ACC112 (cell line): ENCODE measurements around the gene CECR2.

ENCODE experiments used
- H2AFZ ChIP-seq: fragments of 200-600 bp; sonication (generic); one replicate; pipeline ENCODE4 v1.6.0; 2017; ENCODE audit warnings: antibody characterized with exemption, low read length; ENCODE audit not compliant: unreplicated experiment
- H3K27ac ChIP-seq: fragments of 200-600 bp; sonication (generic); 2 replicates; pipeline ENCODE4 v1.5.1; 2014; ENCODE audit warnings: low read depth, mild to moderate bottlenecking, antibody characterized with exemption, low read length, moderate library complexity
- H3K27me3 ChIP-seq: fragments of 200-600 bp; sonication (generic); 2 replicates; pipeline ENCODE4 v1.6.1; 2014; ENCODE audit warnings: mild to moderate bottlenecking, antibody characterized with exemption, low read length, moderate library complexity, mixed read lengths; ENCODE audit not compliant: insufficient read depth
- H3K36me3 ChIP-seq: fragments of 200-600 bp; sonication (generic); 2 replicates; pipeline ENCODE4 v1.6.1; 2016; ENCODE audit warnings: mild to moderate bottlenecking, antibody characterized with exemption, low read length, moderate library complexity, mixed read lengths; ENCODE audit not compliant: insufficient read depth
- H3K4me1 ChIP-seq: fragments of 200-600 bp; sonication (generic); one replicate; pipeline ENCODE4 v1.6.1; 2016; ENCODE audit warnings: low read length, mixed read lengths; ENCODE audit not compliant: insufficient read depth, unreplicated experiment, control insufficient read depth
- H3K4me3 ChIP-seq: fragments of 200-600 bp; sonication (generic); 2 replicates; pipeline ENCODE4 v1.5.1; 2014; ENCODE audit warnings: mild to moderate bottlenecking, low read depth, low read length
- H3K79me2 ChIP-seq: fragments of 200-600 bp; sonication (generic); one replicate; pipeline ENCODE4 v1.6.0; 2016; ENCODE audit warnings: low read length; ENCODE audit not compliant: control insufficient read depth, unreplicated experiment, insufficient read depth

CECR2 gene

DNA sequence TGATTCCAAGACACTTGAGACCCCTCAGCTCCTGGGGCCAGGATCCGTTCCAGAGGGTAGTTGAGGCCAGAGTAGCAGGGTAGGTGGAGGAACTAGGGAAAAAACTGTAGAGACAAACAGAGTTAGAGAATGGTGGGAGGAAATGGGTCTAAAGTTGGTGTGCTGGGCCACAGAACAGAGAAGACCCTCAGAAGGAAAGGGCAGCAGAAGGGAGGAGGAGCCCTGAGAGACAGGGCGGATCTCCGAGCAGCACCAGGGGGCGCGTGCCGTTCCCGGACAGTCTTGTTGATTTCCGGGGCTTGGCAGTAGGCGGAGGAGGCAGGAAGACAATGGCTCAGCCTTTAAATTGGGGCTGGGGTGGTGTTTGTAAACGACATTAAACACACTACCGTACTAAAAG is 2.4 kb upstream of the CECR2 start:
- no peaks in the 10 kb centered on the region for H3K36me3 ChIP-seq
- no peak overlapping the region for H2AFZ ChIP-seq
- H3K4me1 ChIP-seq = no peaks in the 10 kb centered on the region
- no peak overlapping the region for H3K4me3 ChIP-seq
- H3K79me2 ChIP-seq = no peaks in the 10 kb centered on the region
- H3K27me3 ChIP-seq = peaks cover 37% of the 10 kb centered on the region
- H3K27ac ChIP-seq = no peak overlapping the region

DNA sequence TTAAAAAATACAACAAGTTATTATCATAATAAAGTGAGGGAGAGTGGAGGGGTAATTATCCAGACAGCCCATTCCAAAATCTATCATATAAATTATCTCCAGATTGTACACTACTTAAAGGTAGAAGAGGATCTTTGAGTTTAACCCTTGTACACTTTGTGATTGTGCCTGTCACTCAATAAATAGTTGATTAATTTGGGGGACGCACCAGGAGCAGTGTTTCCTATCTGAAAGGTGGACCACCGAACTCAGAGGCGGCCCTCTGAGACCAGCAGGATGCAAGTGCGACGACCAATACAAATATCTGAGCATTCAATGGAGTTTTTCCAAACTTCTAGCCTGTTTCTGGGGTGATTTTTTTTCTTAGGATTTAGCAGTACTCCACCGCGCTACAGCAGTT is 1.1 kb upstream of the CECR2 start:
- Histone ChIP-seq H2AFZ (no peak overlapping the region), H3K36me3 (no peaks in the 10 kb centered on the region), H3K4me3 (peak overlapping the region; percentile 65), H3K4me1 (no peaks in the 10 kb centered on the region), H3K27ac (no peak overlapping the region), H3K79me2 (no peaks in the 10 kb centered on the region), H3K27me3 (peaks cover 40% of the 10 kb centered on the region)

DNA sequence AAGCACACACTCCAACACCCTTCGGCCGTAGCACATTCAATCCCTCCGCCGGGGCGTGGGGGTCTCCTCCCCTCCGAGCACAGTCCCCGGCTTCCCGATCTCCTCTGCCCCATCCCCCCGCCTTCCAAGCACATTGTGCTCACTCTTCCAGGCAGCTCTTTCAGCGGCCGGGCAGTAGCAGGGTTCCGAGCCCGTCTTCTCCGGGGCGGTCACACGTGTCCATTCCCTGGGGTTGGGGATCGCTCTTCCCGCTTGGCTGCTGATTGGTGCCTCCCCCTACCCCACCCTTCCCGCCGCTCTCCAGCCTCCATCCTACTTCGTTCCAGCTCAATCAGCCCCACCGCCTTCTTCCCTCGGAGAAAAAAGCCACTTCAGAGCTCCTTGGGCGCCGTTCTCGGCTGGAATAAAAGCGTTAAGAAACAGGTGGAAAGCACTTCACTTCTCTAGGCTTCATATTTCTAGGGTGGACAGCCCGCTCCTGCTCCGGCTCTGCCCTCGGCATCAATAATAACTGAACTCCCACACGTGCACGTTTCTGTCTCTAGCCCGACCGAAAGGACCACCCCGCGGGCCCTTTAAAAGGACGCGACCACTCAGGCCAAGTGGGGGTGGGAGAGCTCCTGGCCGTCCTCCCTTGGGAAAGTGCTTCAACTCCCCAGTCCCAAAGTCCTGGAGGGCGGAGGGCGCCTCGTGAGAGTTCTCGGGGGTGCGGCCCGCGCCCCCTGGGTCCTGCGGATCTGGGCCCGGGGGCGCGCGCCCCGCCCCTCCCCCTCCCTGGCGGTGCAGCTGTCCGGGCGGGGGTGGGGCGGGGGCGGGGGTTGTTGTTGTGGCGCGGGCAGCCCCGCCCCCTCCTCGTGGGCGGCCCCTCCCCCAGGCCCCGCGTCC is 464 bp upstream of the CECR2 start:
- Histone ChIP-seq H3K27me3 (peaks cover 46% of the 10 kb centered on the region), H3K4me1 (no peaks in the 10 kb centered on the region), H3K79me2 (no peaks in the 10 kb centered on the region), H3K36me3 (no peaks in the 10 kb centered on the region), H3K4me3 (peak overlapping the region; percentile 65), H3K27ac (no peak overlapping the region), H2AFZ (peak overlapping the region; percentile 22)

DNA sequence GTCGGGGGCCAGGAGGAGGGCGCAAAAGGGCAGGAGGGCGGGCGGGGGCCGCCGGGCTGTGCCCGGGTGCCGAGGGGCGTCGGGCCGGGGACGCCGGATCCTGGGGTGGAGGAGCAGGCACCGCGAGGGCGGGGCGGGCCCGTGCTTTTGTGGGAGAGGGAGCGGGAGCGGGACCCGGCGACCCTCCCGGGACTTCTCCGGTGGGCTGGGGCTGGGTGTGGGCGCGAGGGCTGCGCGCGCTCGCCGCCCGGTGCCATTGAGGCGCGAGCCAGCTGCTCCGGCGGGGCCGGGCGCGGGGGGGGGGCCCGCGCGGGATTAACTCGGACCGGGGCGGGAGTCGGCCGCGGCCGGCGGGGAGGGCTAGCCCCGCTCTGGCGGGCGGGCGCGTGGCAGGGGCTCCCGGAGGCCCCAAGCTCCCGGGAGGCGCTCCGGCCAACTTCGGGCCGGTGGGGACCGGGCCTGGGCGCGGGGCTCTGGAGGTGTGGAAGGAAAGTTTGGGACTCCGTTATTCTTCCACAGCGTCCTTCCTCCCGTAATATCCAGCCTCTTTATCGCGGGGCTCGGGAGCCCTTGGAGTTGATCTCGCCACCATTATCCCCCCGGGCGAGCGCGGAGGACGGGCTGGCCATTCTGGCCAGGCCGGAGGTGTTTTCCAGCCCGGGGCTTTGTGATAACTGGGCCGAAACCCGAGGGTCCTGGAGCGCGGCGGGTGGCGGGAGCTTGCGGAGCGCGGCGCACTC is 936 bp downstream of the CECR2 start:
- H3K4me3 ChIP-seq = peak overlapping the region; percentile 69
- H3K36me3 ChIP-seq = no peaks in the 10 kb centered on the region
- H3K79me2 ChIP-seq = no peaks in the 10 kb centered on the region
- H2AFZ ChIP-seq = no peak overlapping the region
- H3K27me3 ChIP-seq = peaks cover 46% of the 10 kb centered on the region
- no peak overlapping the region for H3K27ac ChIP-seq
- no peaks in the 10 kb centered on the region for H3K4me1 ChIP-seq

DNA sequence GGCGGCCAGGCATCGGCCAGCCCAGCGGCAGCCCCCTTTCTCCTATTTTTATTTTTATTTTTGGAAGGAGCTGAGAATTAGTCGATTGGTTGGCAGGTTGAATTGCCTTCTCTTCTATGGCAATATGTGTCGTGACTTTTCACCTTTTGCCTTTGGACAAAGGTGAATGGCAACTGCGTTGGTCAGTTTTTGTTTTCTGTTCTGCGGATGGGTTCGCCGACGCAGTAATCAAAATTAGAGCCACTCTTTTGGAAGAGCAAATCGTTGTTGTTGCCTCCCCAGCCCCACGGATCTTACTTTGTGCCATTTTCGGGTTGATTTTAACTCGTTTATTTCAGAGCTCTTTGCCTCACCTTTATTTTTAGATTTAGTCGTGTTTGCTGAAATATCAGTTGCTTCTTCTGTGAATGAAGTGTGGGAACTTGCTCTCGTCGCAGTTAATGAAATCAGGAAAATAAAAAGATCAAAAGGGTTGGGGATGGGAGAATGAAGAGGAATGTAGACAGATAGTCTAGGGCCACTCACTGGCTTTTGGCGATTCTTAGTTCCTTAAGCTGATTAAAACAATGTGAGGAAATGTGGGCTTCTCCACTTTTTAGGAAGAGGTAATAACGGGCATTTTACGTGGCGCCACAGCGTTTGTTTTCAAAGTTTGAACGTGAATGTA is 1.6 kb downstream of the CECR2 start:
- Histone ChIP-seq H3K36me3 (no peaks in the 10 kb centered on the region), H3K4me3 (peak overlapping the region; percentile 69), H3K79me2 (no peaks in the 10 kb centered on the region), H3K4me1 (no peaks in the 10 kb centered on the region), H2AFZ (no peak overlapping the region), H3K27me3 (peaks cover 46% of the 10 kb centered on the region), H3K27ac (no peak overlapping the region)

DNA sequence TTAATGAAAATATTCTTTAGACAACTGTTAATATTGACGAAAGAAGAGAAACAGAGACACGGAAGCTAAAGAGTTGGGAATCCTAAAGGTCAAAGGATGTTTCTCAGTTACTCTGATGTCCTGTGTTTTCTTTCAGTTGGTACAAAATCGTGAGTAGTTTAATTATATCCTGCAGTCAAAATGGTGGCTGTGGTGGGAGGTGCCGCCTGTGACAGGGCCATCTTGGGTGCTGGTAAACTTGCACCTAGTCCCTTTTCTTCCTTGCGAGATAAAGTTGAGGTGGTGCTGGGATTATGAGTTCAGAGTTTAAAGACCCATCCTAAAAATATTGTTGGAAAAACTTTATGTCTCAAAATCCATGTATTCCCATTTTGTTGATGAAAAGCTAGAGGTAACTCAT is 2.2 kb downstream of the CECR2 start:
- H2AFZ ChIP-seq = no peak overlapping the region
- peaks cover 46% of the 10 kb centered on the region for H3K27me3 ChIP-seq
- no peaks in the 10 kb centered on the region for H3K79me2 ChIP-seq
- H3K4me3 ChIP-seq = no peak overlapping the region
- H3K27ac ChIP-seq = no peak overlapping the region
- H3K4me1 ChIP-seq = no peaks in the 10 kb centered on the region
- no peaks in the 10 kb centered on the region for H3K36me3 ChIP-seq

DNA sequence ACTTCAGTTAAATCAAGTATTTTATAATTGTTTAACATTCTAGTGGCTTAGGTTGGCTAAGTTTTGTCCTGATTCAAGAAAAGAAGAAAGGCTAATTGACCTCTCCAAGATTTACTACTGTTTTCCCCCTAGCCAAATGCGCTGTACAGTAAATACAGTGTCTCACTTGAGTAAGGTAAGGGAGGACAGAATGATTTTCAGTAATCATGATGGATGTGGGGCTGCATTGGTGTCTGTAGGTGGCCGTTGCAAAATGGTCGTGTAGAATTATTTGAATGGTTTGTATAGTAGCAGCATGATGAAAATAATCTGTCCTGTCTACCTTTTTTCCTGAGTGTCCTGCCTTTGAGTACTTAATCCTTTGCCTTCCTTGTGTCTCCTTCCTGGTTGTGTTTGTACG is 4.6 kb downstream of the CECR2 start:
- Histone ChIP-seq H3K27ac (no peak overlapping the region), H3K36me3 (no peaks in the 10 kb centered on the region), H3K4me1 (no peaks in the 10 kb centered on the region), H3K79me2 (no peaks in the 10 kb centered on the region), H3K4me3 (no peak overlapping the region), H3K27me3 (peaks cover 31% of the 10 kb centered on the region), H2AFZ (no peak overlapping the region)

DNA sequence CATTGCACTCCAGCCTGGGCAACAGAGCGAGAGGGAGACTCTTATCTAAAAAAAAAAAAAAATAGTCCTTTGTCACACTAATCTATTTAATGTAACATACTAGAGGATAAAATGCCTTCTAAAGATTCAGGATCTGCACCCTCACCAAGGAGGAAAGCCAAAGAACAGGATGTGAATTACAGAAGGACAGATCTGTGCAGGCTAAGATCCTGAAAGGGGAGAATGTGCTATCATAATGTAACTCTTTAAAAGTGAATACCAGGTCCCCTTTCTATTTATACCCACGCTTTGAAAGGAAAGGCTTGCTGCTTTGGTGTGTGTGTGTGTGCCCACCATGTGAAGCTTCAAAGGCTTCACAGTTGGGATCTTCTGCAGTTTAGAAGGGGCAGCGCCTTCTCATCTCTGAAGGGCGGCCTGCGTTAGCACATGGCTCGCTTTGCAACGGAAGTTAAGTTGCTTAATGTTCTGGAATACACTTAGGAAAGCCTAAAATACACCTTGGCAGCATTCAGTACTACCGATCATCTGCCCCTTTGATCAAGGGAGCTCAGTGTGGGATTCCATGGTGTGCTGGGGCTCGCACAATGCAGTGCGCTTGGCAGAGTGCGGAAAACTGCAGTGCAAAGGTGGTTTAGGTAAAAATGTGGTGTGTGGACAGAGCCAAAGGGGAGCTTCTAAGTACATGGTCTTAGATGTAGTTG is 6.8 kb downstream of the CECR2 start:
- Histone ChIP-seq H3K27ac (no peak overlapping the region), H2AFZ (no peak overlapping the region), H3K27me3 (peaks cover 17% of the 10 kb centered on the region), H3K4me3 (no peak overlapping the region), H3K79me2 (no peaks in the 10 kb centered on the region), H3K36me3 (no peaks in the 10 kb centered on the region), H3K4me1 (no peaks in the 10 kb centered on the region)

DNA sequence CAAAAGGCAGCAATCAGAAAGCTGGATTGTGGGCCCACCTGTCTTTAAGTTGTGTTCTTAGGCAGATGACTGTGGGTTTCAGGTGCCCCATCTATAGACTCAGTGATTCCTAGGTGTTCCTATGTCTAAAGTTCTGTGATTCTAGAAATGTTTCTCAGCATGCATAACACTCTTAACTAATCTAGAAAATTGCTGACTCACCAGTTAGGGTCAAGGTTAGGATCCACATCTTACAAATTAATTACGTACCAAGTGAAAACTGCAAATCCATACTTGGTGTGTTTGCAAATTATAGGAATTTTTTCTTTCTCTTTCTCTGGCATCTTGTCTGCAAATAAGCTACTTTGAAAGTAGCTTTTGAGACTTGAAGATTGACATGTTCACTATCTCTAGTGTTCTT is 7.7 kb downstream of the CECR2 start:
- peaks cover 8% of the 10 kb centered on the region for H3K27me3 ChIP-seq
- H3K79me2 ChIP-seq = no peaks in the 10 kb centered on the region
- H3K4me1 ChIP-seq = no peaks in the 10 kb centered on the region
- H3K4me3 ChIP-seq = no peak overlapping the region
- no peak overlapping the region for H2AFZ ChIP-seq
- no peaks in the 10 kb centered on the region for H3K36me3 ChIP-seq
- H3K27ac ChIP-seq = no peak overlapping the region

DNA sequence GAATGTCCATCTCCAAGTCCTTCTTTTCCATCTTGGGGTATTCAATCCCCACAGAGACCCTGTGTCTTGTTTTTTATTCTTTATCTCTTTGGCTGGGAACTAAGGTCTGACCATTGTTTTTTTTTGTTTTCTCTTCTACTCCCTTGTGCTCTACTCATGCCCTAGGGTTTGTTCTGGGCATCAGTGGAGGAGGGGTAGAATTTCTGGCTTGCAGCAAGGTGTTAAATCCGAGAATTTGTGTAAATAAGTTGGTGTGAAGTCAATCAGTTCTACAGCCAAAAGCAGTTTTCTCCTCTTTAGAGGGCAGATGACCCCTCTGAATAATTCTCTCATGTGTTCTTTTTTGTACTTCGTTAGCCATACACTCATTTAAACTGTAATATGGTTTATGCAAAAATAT is 10.7 kb downstream of the CECR2 start:
- H3K27me3 ChIP-seq = no peaks in the 10 kb centered on the region
- H3K4me3 ChIP-seq = no peak overlapping the region
- no peak overlapping the region for H3K27ac ChIP-seq
- no peak overlapping the region for H2AFZ ChIP-seq
- H3K4me1 ChIP-seq = no peaks in the 10 kb centered on the region
- H3K79me2 ChIP-seq = no peaks in the 10 kb centered on the region
- no peaks in the 10 kb centered on the region for H3K36me3 ChIP-seq
